ENCODE data around the gene NPAS3. TPM values are rescaled to one million over a fixed set of nuclear protein-coding genes. Genes with fewer than 3 reads are reported as not detected.

NPAS3 gene
- total and polyA plus RNA-seq, 2 donors (not counting 3 experiments of a cell fraction or from before 2014, with no cell fraction given) = 0.10 to 0.13 TPM

- POLR2A ChIA-PET = interaction anchor here (0.5 kb wide), 1 partner anchor 166 kb away, joined by 7 read pairs; no protein-coding TSS in a partner anchor
- Histone ChIP-seq H4K20me1 (replicated peaks; ENCODE audit: control insufficient read depth, extremely low read depth, insufficient read depth, low read length) (no peaks in the 10 kb centered on the region), H3K9ac (replicated peaks; ENCODE audit: extremely low read depth, insufficient read depth, low read length) (no peak overlapping the region), H3K27me3 (ENCODE audit: control insufficient read depth in 2 of 2, insufficient read depth in 2 of 2, low read length in 2 of 2) (no peaks in the 10 kb centered on the region), H3K9me1 (replicated peaks; ENCODE audit: control insufficient read depth, extremely low read depth, insufficient read depth, low read length) (no peaks in the 10 kb centered on the region), H3K27ac (ENCODE audit: insufficient read depth, low read depth, low read length) (no peak overlapping the region), H3K4me1 (ENCODE audit: control insufficient read depth, extremely low read depth, insufficient read depth, low read length) (no peaks in the 10 kb centered on the region), H3K9me3 (replicated peaks; ENCODE audit: control insufficient read depth, insufficient read depth, low read length) (no peaks in the 10 kb centered on the region), H3K79me2 (ENCODE audit: control insufficient read depth, insufficient read depth, low read length) (no peaks in the 10 kb centered on the region), H3K36me3 (ENCODE audit: control insufficient read depth in 2 of 2, extremely low read depth in 1 of 2, insufficient read depth in 2 of 2, low read length in 2 of 2) (no peaks in the 10 kb centered on the region), H3K4me2 (ENCODE audit: insufficient read depth, low read length) (no peak overlapping the region), H2AFZ (ENCODE audit: low read depth, low read length) (no peak overlapping the region), H3K4me3 (replicated peaks in 1 of 3; ENCODE audit: insufficient read depth in 1 of 3, low read depth in 1 of 3, low read length in 3 of 3) (no peak overlapping the region)
- dilution Hi-C loops (cut with MboI; ENCODE audit: extremely low pct_ligation_motif_present, low sequenced_read_pairs) (no loop called here), intact Hi-C loops (cut with micrococcal nuclease) (no loop called here)
- DNase-seq (ENCODE audit: low read depth, low spot score) (no peak), FAIRE-seq (no peak)
- TF ChIP-seq EZH2 (IDR thresholded peaks at IDR 0.05; ENCODE audit: borderline replicate concordance, low read depth, low read length, severe bottlenecking) (no peak), MAX (IDR thresholded peaks at IDR 0.05; ENCODE audit: insufficient read depth, insufficient read length) (no peak), FOS (IDR thresholded peaks at IDR 0.05; ENCODE audit: borderline replicate concordance, insufficient read depth, low read length) (no peak), JUN (IDR thresholded peaks at IDR 0.05; ENCODE audit: borderline replicate concordance, insufficient read depth, insufficient read length, low read depth) (no peak), GATA2 (IDR thresholded peaks at IDR 0.05; ENCODE audit: insufficient read depth, insufficient read length, low read depth, low read length) (no peak)
- CTCF ChIA-PET = interaction anchor here (0.8 kb wide), 1 partner anchor 13 kb away, joined by 3 read pairs; no protein-coding TSS in a partner anchor
- no TSS peak for BruUV-seq (replicated peaks)
Observed at GRCh38 chr14:33696165-33696564, 757.5 kb downstream of the NPAS3 start.

- Histone ChIP-seq H4K20me1 (replicated peaks; ENCODE audit: control insufficient read depth, extremely low read depth, insufficient read depth, low read length) (no peaks in the 10 kb centered on the region), H3K4me1 (ENCODE audit: control insufficient read depth, extremely low read depth, insufficient read depth, low read length) (no peaks in the 10 kb centered on the region), H2AFZ (ENCODE audit: low read depth, low read length) (no peak overlapping the region), H3K9ac (replicated peaks; ENCODE audit: extremely low read depth, insufficient read depth, low read length) (no peak overlapping the region), H3K9me1 (replicated peaks; ENCODE audit: control insufficient read depth, extremely low read depth, insufficient read depth, low read length) (no peaks in the 10 kb centered on the region), H3K4me3 (replicated peaks in 1 of 3; ENCODE audit: insufficient read depth in 1 of 3, low read depth in 1 of 3, low read length in 3 of 3) (no peak overlapping the region), H3K79me2 (ENCODE audit: control insufficient read depth, insufficient read depth, low read length) (no peaks in the 10 kb centered on the region), H3K9me3 (replicated peaks; ENCODE audit: control insufficient read depth, insufficient read depth, low read length) (no peaks in the 10 kb centered on the region), H3K4me2 (ENCODE audit: insufficient read depth, low read length) (no peak overlapping the region), H3K27me3 (ENCODE audit: control insufficient read depth in 2 of 2, insufficient read depth in 2 of 2, low read length in 2 of 2) (no peaks in the 10 kb centered on the region), H3K36me3 (ENCODE audit: control insufficient read depth in 2 of 2, extremely low read depth in 1 of 2, insufficient read depth in 2 of 2, low read length in 2 of 2) (no peaks in the 10 kb centered on the region), H3K27ac (ENCODE audit: insufficient read depth, low read depth, low read length) (no peak overlapping the region)
- intact Hi-C loops (cut with micrococcal nuclease) (no loop called here), dilution Hi-C loops (cut with MboI; ENCODE audit: extremely low pct_ligation_motif_present, low sequenced_read_pairs) (no loop called here)
- TF ChIP-seq POLR2A (IDR thresholded peaks at IDR 0.05; ENCODE audit: low read depth, low read length) (no peak), GATA2 (IDR thresholded peaks at IDR 0.05; ENCODE audit: insufficient read depth, insufficient read length, low read depth, low read length) (no peak)
- ChIA-PET POLR2A (no interaction called here), CTCF (interaction anchor here (0.9 to 1.1 kb wide), 3 partner anchors 15 to 24 kb away, joined by 3 to 4 read pairs (median 3); no protein-coding TSS in a partner anchor)
- no peak for FAIRE-seq
- DNase-seq (ENCODE audit: low read depth, low spot score) = no peak
- BruUV-seq (replicated peaks) = no TSS peak
Observed at GRCh38 chr14:33699300-33699983, 760.8 kb downstream of the NPAS3 start.

All from endothelial cell of umbilical vein (primary cell).